ENCODE results near the gene MRPL50.
"Not testable (repeated sequence)": the region's sequence is repeated elsewhere in the genome, so short reads cannot be mapped to it uniquely, and the experiment has no call there.

Gene MRPL50

GRCh38 chr9:101403516-101404285 is 5.3 kb upstream of the MRPL50 start:
- H3K4me3 Mint-ChIP-seq, result no peak overlapping the region
- peaks cover 68% of the 10 kb centered on the region for H3K9me3 Mint-ChIP-seq
- peaks cover 23% of the 10 kb centered on the region for H3K4me1 Mint-ChIP-seq (ENCODE audit: low read depth)
- no peak overlapping the region for H3K27ac Mint-ChIP-seq
- no peaks in the 10 kb centered on the region for H3K27me3 Mint-ChIP-seq (ENCODE audit: low read depth)
- peaks cover 85% of the 10 kb centered on the region for H3K36me3 Mint-ChIP-seq (ENCODE audit: low read depth)
- no peak for DNase-seq (ENCODE audit: low spot score)

GRCh38 chr9:101400120-101400519 is 1.7 kb upstream of the MRPL50 start:
- Mint-ChIP-seq H3K27me3 (ENCODE audit: low read depth) (no peaks in the 10 kb centered on the region), H3K9me3 (peaks cover 41% of the 10 kb centered on the region), H3K4me1 (ENCODE audit: low read depth) (peaks cover 36% of the 10 kb centered on the region), H3K36me3 (ENCODE audit: low read depth) (peaks cover 74% of the 10 kb centered on the region), H3K27ac (peak overlapping the region; percentile 26), H3K4me3 (peak overlapping the region; percentile 99)
- no peak for DNase-seq (ENCODE audit: low spot score)

DNA sequence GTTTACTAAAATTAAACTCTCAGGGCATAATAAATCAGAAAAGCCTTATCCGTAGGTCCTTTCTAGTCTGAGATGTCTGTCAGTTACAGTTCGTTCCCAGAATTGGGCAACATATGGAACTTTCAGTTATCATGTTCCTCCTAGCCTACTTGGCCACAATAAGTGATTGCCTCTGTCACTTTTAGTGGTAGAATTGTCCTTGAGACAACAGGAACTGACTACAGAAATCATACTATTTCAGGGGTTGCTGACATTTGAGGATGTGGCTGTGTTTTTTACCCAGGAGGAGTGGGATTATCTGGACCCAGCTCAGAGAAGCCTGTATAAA is 1.2 kb upstream of the MRPL50 start:
- H3K4me1 Mint-ChIP-seq (ENCODE audit: low read depth), result peaks cover 39% of the 10 kb centered on the region
- no peak for DNase-seq (ENCODE audit: low spot score)

GRCh38 chr9:101398930-101399642 is 668 bp upstream of the MRPL50 start:
- H3K27me3 Mint-ChIP-seq (ENCODE audit: low read depth), result no peaks in the 10 kb centered on the region
- H3K36me3 Mint-ChIP-seq (ENCODE audit: low read depth), result peaks cover 74% of the 10 kb centered on the region
- DNase-seq (ENCODE audit: low spot score), result no peak
- H3K9me3 Mint-ChIP-seq, result peaks cover 41% of the 10 kb centered on the region
- H3K4me1 Mint-ChIP-seq (ENCODE audit: low read depth), result peaks cover 40% of the 10 kb centered on the region
- peak overlapping the region; percentile 99 for H3K4me3 Mint-ChIP-seq
- peak overlapping the region; percentile 99 for H3K27ac Mint-ChIP-seq

More for the DNA sequence above, 1.2 kb upstream of the MRPL50 start:
- Mint-ChIP-seq H3K36me3 (ENCODE audit: low read depth) (peaks cover 74% of the 10 kb centered on the region), H3K27me3 (ENCODE audit: low read depth) (no peaks in the 10 kb centered on the region), H3K9me3 (peaks cover 41% of the 10 kb centered on the region), H3K27ac (peak overlapping the region; percentile 99), H3K4me3 (peak overlapping the region; percentile 99)

GRCh38 chr9:101397746-101398067 is 711 bp downstream of the MRPL50 start:
- Mint-ChIP-seq H3K4me3 (peak overlapping the region; percentile 99), H3K27ac (peak overlapping the region; percentile 99), H3K36me3 (ENCODE audit: low read depth) (peaks cover 72% of the 10 kb centered on the region), H3K4me1 (ENCODE audit: low read depth) (peaks cover 40% of the 10 kb centered on the region), H3K9me3 (peaks cover 39% of the 10 kb centered on the region), H3K27me3 (ENCODE audit: low read depth) (no peaks in the 10 kb centered on the region)
- DNase-seq (ENCODE audit: low spot score), result no peak

- Mint-ChIP-seq H3K4me1 (ENCODE audit: low read depth) (peaks cover 27% of the 10 kb centered on the region), H3K27me3 (ENCODE audit: low read depth) (no peaks in the 10 kb centered on the region), H3K9me3 (peaks cover 37% of the 10 kb centered on the region), H3K27ac (no peak overlapping the region), H3K36me3 (ENCODE audit: low read depth) (peaks cover 72% of the 10 kb centered on the region), H3K4me3 (no peak overlapping the region)
- DNase-seq (ENCODE audit: low spot score), result no peak
Measured at GRCh38 chr9:101394687-101395086, 3.7 kb downstream of the MRPL50 start.

- Mint-ChIP-seq H3K36me3 (ENCODE audit: low read depth) (peaks cover 82% of the 10 kb centered on the region), H3K27ac (no peak overlapping the region), H3K4me3 (no peak overlapping the region), H3K27me3 (ENCODE audit: low read depth) (no peaks in the 10 kb centered on the region), H3K4me1 (ENCODE audit: low read depth) (peaks cover 26% of the 10 kb centered on the region), H3K9me3 (peaks cover 37% of the 10 kb centered on the region)
- no peak for DNase-seq (ENCODE audit: low spot score)
Measured at GRCh38 chr9:101393135-101393534, 5.3 kb downstream of the MRPL50 start.

GRCh38 chr9:101388507-101388993 is 9.9 kb downstream of the MRPL50 start:
- Mint-ChIP-seq H3K4me1 (ENCODE audit: low read depth) (peaks cover 11% of the 10 kb centered on the region), H3K27me3 (ENCODE audit: low read depth) (no peaks in the 10 kb centered on the region), H3K9me3 (peaks cover 35% of the 10 kb centered on the region), H3K4me3 (no peak overlapping the region), H3K36me3 (ENCODE audit: low read depth) (peaks cover 64% of the 10 kb centered on the region), H3K27ac (no peak overlapping the region)
- DNase-seq (ENCODE audit: low spot score), result no peak

DNA sequence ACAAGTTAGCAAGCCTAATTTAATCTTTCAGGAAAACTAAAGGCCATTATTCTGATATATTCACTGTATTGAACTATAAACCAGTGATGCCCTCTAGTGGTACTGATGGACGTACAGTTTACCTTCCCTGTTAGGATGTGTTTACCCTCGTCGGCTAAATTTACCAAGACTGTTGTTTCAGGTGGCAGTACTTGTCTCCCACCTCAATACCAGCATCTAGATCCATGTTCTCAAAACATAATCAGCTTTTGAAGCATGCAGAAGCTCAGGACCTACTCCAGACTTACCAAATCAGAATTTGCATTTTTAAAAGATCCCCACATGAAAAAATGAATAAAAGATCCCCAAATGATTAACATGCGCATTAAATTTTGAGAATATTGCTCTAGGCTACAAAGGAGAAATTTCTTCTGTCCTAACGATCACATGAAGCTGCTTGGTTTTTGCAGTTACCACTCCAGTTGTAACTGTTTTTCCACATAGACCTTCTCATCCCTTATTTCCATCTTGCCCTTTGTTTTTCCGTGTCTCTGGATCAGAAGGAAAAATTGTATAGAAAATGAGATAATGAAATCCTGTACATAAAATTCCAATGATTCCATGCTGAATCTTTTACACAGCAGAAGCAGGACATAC is 10.4 kb downstream of the MRPL50 start:
- no peak for DNase-seq (ENCODE audit: low spot score)
- Mint-ChIP-seq H3K36me3 (ENCODE audit: low read depth) (peaks cover 60% of the 10 kb centered on the region), H3K27me3 (ENCODE audit: low read depth) (no peaks in the 10 kb centered on the region)

GRCh38 chr9:101384873-101385536 is 13.4 kb downstream of the MRPL50 start, which contains the start of gene BAAT:
Gene BAAT, minus strand, starts transcription at chr9:101385006. Its CDS starts 13,602 bp downstream, at chr9:101371404.
- not testable (repeated sequence) for H3K27me3 Mint-ChIP-seq (ENCODE audit: low read depth); H3K27ac Mint-ChIP-seq; DNase-seq (ENCODE audit: low spot score); H3K4me1 Mint-ChIP-seq (ENCODE audit: low read depth); H3K4me3 Mint-ChIP-seq
- Mint-ChIP-seq H3K9me3 (peaks cover 16% of the 10 kb centered on the region), H3K36me3 (ENCODE audit: low read depth) (peaks cover 30% of the 10 kb centered on the region)

More for the DNA sequence above, 10.4 kb downstream of the MRPL50 start:
- peaks cover 30% of the 10 kb centered on the region for H3K9me3 Mint-ChIP-seq
- no peak overlapping the region for H3K27ac Mint-ChIP-seq
- H3K4me3 Mint-ChIP-seq, result no peak overlapping the region
- peaks cover 11% of the 10 kb centered on the region for H3K4me1 Mint-ChIP-seq (ENCODE audit: low read depth)

- H3K9me3 Mint-ChIP-seq, result peaks cover 16% of the 10 kb centered on the region
- no peak overlapping the region for H3K27ac Mint-ChIP-seq
- H3K27me3 Mint-ChIP-seq (ENCODE audit: low read depth), result no peaks in the 10 kb centered on the region
- H3K4me1 Mint-ChIP-seq (ENCODE audit: low read depth), result peaks cover 2% of the 10 kb centered on the region
- DNase-seq (ENCODE audit: low spot score), result no peak
- peaks cover 19% of the 10 kb centered on the region for H3K36me3 Mint-ChIP-seq (ENCODE audit: low read depth)
- H3K4me3 Mint-ChIP-seq, result no peak overlapping the region
Measured at GRCh38 chr9:101383361-101383760, 15.1 kb downstream of the MRPL50 start.

DNA sequence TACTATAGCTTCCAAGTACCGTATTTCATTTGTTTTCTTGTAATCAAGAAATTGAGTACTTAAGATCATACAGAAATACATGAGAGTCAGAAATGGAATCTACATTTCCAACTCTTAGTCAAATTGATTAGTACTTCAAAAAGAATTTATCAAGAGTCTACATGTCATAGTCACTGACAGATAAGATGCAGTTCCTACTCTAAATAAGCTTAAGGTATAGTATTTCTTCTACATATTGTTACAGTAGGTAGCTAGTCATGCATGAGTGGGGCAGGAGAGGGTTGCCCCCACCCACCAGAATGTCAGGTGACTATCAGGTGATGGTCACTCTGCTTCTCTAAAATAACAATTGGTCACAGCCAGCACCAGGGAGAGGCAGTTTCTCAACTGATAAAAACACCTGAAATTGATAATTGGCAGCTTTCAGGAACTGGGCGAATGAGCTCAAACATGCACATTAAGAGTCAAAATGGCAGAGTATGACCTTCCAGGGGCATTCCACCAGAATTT is 16.5 kb downstream of the MRPL50 start:
- Mint-ChIP-seq H3K36me3 (ENCODE audit: low read depth) (peaks cover 13% of the 10 kb centered on the region), H3K9me3 (peaks cover 16% of the 10 kb centered on the region), H3K4me1 (ENCODE audit: low read depth) (no peaks in the 10 kb centered on the region), H3K27me3 (ENCODE audit: low read depth) (no peaks in the 10 kb centered on the region), H3K4me3 (no peak overlapping the region), H3K27ac (no peak overlapping the region)
- no peak for DNase-seq (ENCODE audit: low spot score)

DNA sequence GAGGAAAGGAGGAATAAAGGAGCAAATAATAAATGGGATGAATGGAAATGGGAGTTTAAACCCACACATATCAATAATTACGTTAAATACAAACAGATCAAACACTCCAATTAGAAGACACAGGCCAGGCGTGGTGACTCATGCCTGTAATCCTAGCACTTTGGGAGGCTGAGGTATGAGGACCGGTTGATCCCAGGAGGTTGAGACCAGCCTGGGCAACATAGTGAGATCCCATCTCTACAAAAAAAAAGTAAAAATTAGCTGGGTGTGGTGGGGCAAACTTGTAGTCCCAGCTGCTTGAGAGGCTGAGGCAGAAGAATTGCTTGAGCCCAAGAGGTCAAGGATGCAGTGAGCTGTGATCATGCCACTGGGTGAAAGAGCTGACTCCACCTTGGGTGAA is 17.3 kb downstream of the MRPL50 start:
- H3K4me3 Mint-ChIP-seq, result no peak overlapping the region
- DNase-seq (ENCODE audit: low spot score), result no peak
- peaks cover 11% of the 10 kb centered on the region for H3K36me3 Mint-ChIP-seq (ENCODE audit: low read depth)
- no peak overlapping the region for H3K27ac Mint-ChIP-seq
- H3K4me1 Mint-ChIP-seq (ENCODE audit: low read depth), result no peaks in the 10 kb centered on the region
- peaks cover 14% of the 10 kb centered on the region for H3K9me3 Mint-ChIP-seq
- H3K27me3 Mint-ChIP-seq (ENCODE audit: low read depth), result peaks cover 3% of the 10 kb centered on the region

Measured in T-helper 2 cell treated with Interferon-gamma antibody and Interleukin-4, amounts not matched to agents 5 μg/mL and 100 μg/mL, for 36 hours (primary cell).